Activated T-helper 1 cell treated with anti-CD3 and anti-CD28 coated beads, Interleukin-12 subunit alpha, Interleukin-12 subunit beta, Interleukin-2, Interleukin-4 antibody, amounts not matched to agents 30 ng/mL and 10 ng/mL and 1 ng/mL, durations not matched to agents 14 hours and 24 hours and 36 hours (primary cell): Measurements from ENCODE around the gene ITPKA. TPM values are rescaled to one million over a fixed set of nuclear protein-coding genes. Genes with fewer than 3 reads are reported as not detected.

ENCODE experiments used
- DNase-seq: peaks from one replicate; pipeline ENCODE4 v3.0.0; 2021; ENCODE audit warnings: low spot score
- H3K27ac Mint-ChIP-seq: one replicate; pipeline ENCODE4 v1.8.0; 2021; ENCODE audit warnings: mild to moderate bottlenecking, mixed read lengths
- H3K27me3 Mint-ChIP-seq: one replicate; pipeline ENCODE4 v1.8.0; 2022; ENCODE audit warnings: mild to moderate bottlenecking, moderate library complexity, mixed read lengths; ENCODE audit not compliant: insufficient read depth
- H3K36me3 Mint-ChIP-seq: one replicate; pipeline ENCODE4 v1.8.0; 2021; ENCODE audit warnings: low read depth, mixed read lengths
- H3K4me1 Mint-ChIP-seq: one replicate; pipeline ENCODE4 v1.8.0; 2021; ENCODE audit warnings: low read depth, mixed read lengths
- H3K4me3 Mint-ChIP-seq: one replicate; pipeline ENCODE4 v1.8.0; 2021; ENCODE audit warnings: mild to moderate bottlenecking, moderate library complexity, mixed read lengths
- H3K9me3 Mint-ChIP-seq: one replicate; pipeline ENCODE4 v1.8.0; 2021; ENCODE audit warnings: mixed read lengths
- intact Hi-C: fragments of 100-400 bp; cut with micrococcal nuclease; formaldehyde crosslinking; loops from one replicate; pipeline ENCODE4 v1.15.1; 2024
- total RNA-seq: library from RNA; stranded (reverse); gene quantifications from 2 replicates; pipeline ENCODE4 v1.2.3, GENCODE V29; 2022

The ITPKA gene
- total RNA-seq, 1 donor from 2014 or later = 3.1 TPM

DNA sequence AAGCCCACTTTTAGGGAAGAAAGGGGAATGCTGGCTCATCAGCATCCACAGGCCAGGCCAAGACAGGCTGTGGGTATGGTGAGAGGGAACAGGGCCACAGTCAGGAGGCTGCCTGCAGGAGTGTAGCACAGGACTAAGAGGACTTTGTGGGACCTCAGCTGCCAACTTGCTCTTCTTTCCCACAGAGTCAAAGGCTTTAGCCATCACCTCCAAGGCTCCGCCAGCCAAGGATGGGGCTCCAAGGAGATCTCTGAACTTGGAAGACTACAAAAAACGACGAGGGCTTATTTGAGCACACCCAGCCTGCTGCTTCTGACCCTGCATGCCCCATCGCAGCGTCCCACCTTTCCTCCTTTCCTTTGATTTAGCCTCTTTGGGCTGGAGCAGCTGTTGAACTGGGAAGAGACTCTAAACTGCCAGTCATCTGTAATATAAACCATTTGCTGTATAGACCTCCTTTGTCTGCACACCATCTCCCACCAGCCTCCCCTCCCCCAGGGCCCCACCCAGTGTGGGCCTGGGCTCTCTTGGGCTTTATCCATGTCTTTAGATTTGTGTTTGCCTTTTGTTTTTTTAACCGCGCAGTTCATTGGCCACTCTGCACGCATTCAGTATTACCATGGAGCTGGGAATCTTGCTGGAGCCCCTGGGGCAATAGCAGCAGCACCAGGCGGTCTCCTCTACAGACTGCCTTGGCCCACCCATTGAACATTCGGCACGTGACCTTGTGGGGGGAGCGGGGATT lies 13.1 kb upstream of the ITPKA start:
- Mint-ChIP-seq H3K27me3 (peaks cover 2% of the 10 kb centered on the region), H3K27ac (no peak overlapping the region), H3K9me3 (no peaks in the 10 kb centered on the region), H3K4me3 (no peak overlapping the region), H3K4me1 (peaks cover 54% of the 10 kb centered on the region), H3K36me3 (peaks cover 56% of the 10 kb centered on the region)
- DNase-seq = no peak
- intact Hi-C loops = no loop called here

DNA sequence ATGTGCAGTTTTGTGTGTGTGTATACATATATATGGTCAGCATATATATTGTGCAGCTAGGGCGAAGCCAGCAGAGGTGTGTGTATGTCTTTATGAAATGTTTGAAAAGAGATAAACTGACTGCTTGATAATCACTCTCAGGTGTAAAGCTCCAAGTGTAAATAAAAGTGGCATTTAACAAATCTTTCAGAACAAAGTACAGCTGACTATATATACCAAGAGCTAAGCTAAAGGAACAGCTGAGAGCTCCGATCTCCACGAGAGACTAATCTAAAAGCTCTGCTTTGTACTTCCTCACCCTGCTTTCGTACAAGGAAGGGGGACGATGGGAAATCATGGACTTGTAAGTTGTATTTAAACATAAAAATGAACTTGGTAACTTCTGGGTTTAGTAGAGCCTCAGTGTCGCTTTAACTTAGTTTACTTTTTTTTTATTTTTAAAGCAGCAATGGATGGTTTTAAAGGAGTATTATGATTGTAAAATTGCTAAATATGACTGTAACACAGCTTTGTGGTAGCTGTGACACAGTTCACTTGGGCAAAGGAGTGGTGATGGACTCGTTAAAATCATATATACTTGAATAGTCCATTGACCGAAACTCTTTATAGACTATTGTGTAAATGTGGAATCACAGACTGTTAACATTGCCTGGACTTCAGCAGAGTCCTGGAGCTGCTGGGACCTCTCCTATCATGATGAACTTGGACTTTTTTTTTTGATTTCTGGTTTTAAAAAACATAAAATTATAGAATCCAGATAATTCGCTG lies 11.4 kb upstream of the ITPKA start:
- Mint-ChIP-seq H3K4me3 (no peak overlapping the region), H3K4me1 (peaks cover 55% of the 10 kb centered on the region), H3K9me3 (no peaks in the 10 kb centered on the region), H3K36me3 (peaks cover 46% of the 10 kb centered on the region), H3K27ac (no peak overlapping the region), H3K27me3 (peaks cover 2% of the 10 kb centered on the region)
- DNase-seq = no peak
- intact Hi-C loops = loop anchor here (2.0 kb wide), 2 partner anchors 15 to 21 kb away; no protein-coding TSS in a partner anchor

DNA sequence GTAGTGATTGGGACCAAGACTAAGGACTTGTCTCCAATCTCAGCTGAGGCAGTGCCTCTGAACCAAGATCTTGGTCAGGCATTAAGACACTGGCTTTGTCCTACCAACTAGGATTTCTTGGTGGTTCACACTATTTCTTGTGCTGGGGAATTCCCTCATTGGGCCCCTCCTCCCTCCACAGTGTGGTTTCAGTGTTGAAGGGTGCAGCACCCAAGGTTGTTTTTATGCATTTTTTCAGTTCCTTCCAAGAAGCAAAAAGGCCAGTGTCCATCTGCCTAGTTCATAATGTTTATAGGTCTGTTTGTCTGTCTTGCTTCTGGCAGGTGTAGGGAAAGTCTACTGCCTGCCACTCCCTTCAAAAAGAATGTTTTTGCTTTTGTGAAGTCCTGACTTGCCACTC lies 10.6 kb upstream of the ITPKA start:
- H3K27me3 Mint-ChIP-seq = peaks cover 2% of the 10 kb centered on the region
- no peaks in the 10 kb centered on the region for H3K9me3 Mint-ChIP-seq
- peaks cover 46% of the 10 kb centered on the region for H3K36me3 Mint-ChIP-seq
- peak; percentile 54 for DNase-seq
- peak overlapping the region; percentile 48 for H3K27ac Mint-ChIP-seq
- peaks cover 58% of the 10 kb centered on the region for H3K4me1 Mint-ChIP-seq
- intact Hi-C loops = loop anchor here (1.0 to 2.0 kb wide), 3 partner anchors 10 to 20 kb away; partner anchors contain the start of gene ITPKA
- peak overlapping the region; percentile 30 for H3K4me3 Mint-ChIP-seq

DNA sequence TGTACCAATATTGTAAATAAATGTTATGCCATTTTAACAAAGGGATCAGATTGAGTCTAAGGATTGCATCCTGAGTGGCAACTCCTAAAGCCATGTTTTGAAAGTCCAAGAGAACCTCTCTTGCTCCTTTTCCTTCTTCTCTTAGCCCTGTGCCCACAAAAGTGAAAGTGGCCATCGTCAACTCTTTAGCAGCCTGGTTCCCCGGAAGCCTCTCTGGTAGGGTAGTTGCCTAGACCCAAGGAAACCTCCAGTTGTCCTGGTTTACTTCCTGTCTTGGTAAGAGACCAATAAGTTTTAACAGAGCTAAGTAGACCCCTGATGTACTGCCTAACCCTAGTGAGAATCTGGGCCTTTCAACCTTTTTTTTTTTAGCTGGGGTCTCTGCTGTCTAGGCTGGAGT lies 10.2 kb upstream of the ITPKA start:
- no peak for DNase-seq
- intact Hi-C loops = loop anchor here (1.0 to 2.0 kb wide), 3 partner anchors 10 to 19 kb away; partner anchors contain the start of gene ITPKA
- H3K4me3 Mint-ChIP-seq = peak overlapping the region; percentile 30
- peaks cover 2% of the 10 kb centered on the region for H3K27me3 Mint-ChIP-seq
- peaks cover 43% of the 10 kb centered on the region for H3K36me3 Mint-ChIP-seq
- no peaks in the 10 kb centered on the region for H3K9me3 Mint-ChIP-seq
- peaks cover 58% of the 10 kb centered on the region for H3K4me1 Mint-ChIP-seq
- H3K27ac Mint-ChIP-seq = peak overlapping the region; percentile 48

DNA sequence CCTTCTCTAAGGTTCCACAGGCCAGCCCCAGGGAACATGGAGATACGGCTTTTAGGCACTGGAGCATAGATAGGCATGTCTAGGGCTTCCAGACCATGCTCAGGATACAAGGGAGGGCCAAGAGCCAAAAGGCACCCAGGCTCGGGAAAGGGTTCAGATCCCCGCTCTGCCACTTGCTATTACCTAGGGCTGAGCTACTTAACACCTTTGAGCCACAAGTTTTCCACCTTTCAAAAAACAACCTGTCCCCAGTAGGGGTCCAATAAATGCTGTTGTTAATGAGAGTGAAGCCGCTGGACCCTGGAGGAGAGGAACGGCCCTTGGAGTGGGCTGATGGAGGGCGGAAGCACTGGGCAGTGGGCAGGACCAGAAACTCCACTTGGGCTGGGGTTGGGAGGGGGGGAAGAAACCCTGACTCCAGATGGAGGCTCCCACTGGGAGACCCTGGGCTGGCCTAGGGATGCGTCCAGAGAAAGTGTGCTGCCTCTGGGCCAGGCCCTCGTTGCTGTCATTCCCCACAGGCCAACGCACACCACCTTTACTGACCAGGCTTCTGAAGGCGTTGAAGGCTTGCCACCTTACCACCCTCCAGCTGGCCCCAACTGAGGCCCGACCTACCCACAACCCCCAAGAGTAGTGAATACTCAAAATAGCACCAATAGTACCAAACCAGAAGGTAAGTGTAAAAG lies 8.6 kb upstream of the ITPKA start:
- H3K4me3 Mint-ChIP-seq = no peak overlapping the region
- peaks cover 59% of the 10 kb centered on the region for H3K4me1 Mint-ChIP-seq
- DNase-seq = no peak
- intact Hi-C loops = no loop called here
- peaks cover under 1% of the 10 kb centered on the region for H3K9me3 Mint-ChIP-seq
- peaks cover 34% of the 10 kb centered on the region for H3K36me3 Mint-ChIP-seq
- no peak overlapping the region for H3K27ac Mint-ChIP-seq
- H3K27me3 Mint-ChIP-seq = peaks cover 2% of the 10 kb centered on the region

DNA sequence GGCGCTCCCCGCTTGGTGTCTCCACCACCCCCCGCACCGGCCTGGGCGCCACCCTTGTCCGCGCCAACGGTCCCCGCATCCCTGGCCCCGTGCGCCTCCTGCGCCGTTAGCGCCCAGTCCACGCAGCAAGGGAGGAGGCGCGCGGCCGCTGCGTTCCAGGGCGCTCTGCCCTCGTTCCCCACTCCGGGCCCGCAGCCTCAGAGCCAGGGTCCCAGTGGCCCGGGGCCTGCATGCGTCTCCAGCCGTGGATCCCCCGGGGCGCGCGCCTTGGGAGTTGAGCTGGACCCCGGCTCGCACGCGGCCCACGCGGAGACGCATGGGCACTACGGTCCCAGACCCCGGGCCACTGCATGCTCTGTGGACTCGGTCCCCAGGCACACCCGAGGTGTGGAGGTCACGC lies 7.4 kb upstream of the ITPKA start:
- Mint-ChIP-seq H3K27me3 (peaks cover 2% of the 10 kb centered on the region), H3K9me3 (peaks cover 4% of the 10 kb centered on the region), H3K4me1 (peaks cover 68% of the 10 kb centered on the region), H3K4me3 (no peak overlapping the region), H3K27ac (no peak overlapping the region), H3K36me3 (peaks cover 24% of the 10 kb centered on the region)
- no peak for DNase-seq
- intact Hi-C loops = no loop called here

- Mint-ChIP-seq H3K4me1 (peaks cover 72% of the 10 kb centered on the region), H3K4me3 (peak overlapping the region; percentile 12), H3K27me3 (peaks cover 2% of the 10 kb centered on the region), H3K36me3 (peaks cover 17% of the 10 kb centered on the region), H3K27ac (peak overlapping the region; percentile 84), H3K9me3 (peaks cover 4% of the 10 kb centered on the region)
- intact Hi-C loops = no loop called here
- DNase-seq = no peak
Measured at GRCh38 chr15:41487381-41487780, 6.3 kb upstream of the ITPKA start.

DNA sequence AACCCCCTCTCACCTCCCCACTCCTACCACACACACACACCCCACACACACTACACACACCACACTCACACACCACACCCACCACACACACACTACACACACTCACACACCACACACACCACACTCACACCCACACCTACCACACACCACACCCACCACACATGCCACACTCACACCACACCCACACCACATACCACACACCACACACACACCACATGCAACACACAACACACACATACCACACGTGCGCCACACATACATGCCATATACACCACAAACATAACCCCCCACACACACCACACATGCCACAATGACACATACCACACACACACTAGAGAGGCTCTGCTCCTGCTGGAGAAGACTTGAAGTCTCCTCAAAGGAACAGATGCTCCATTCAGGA lies 5.9 kb upstream of the ITPKA start:
- Mint-ChIP-seq H3K36me3 (peaks cover 16% of the 10 kb centered on the region), H3K4me1 (peaks cover 72% of the 10 kb centered on the region), H3K27ac (peak overlapping the region; percentile 84), H3K9me3 (peaks cover 4% of the 10 kb centered on the region), H3K27me3 (peaks cover 2% of the 10 kb centered on the region), H3K4me3 (peak overlapping the region; percentile 12)
- no peak for DNase-seq
- intact Hi-C loops = no loop called here

DNA sequence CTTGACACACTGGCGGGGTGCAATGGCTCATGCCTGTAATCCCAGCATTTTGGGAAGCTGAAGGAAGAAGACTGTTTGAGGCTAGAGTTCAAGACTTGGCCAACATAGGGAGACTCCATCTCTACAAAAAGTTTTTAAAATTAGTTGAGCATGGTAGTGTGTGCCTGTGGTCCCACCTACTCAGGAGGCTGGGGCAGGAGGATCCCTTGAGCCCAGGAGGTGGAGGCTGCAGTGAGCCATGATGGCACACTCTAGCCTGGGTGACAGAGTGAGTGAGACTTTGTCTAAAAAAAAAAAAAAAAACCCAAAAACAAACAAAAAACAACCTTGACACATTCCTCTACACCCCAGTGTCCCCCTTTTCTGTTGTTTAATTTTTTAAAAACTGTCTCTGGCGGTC lies 4.0 kb upstream of the ITPKA start:
- H3K4me3 Mint-ChIP-seq = no peak overlapping the region
- DNase-seq = no peak

DNA sequence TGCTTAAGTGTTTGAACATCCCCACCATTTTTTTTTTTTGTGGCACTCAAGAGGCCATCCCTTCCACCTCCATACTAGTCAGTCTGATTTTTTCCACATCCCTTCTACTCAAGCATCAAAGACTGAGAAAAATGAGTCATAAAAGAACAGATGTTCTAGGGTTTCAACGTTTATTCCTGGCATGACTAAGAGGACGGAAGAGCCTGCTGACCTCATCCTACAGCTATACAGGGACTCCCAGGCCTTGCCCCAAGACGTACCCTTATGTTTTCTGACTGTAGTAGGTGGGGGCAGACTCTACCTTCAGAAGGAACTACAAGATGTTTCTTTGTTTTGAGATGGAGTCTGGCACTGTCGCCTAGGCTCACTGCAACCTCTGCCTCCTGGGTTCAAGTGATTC lies 3.3 kb upstream of the ITPKA start:
- Mint-ChIP-seq H3K27ac (peak overlapping the region; percentile 85), H3K27me3 (no peaks in the 10 kb centered on the region), H3K4me1 (peaks cover 54% of the 10 kb centered on the region), H3K4me3 (peak overlapping the region; percentile 48), H3K9me3 (peaks cover 4% of the 10 kb centered on the region), H3K36me3 (peaks cover 8% of the 10 kb centered on the region)
- intact Hi-C loops = loop anchor here (1.0 to 10.0 kb wide), 13 partner anchors 26 to 566 kb away; partner anchors contain the start of genes DLL4, EHD4, INO80 and JMJD7
- DNase-seq = peak; percentile 54

More for the DNA sequence above, 4.0 kb upstream of the ITPKA start:
- Mint-ChIP-seq H3K27ac (no peak overlapping the region), H3K27me3 (peaks cover under 1% of the 10 kb centered on the region), H3K9me3 (peaks cover 4% of the 10 kb centered on the region), H3K4me1 (peaks cover 58% of the 10 kb centered on the region), H3K36me3 (peaks cover 8% of the 10 kb centered on the region)
- intact Hi-C loops = loop anchor here (1.0 to 10.0 kb wide), 13 partner anchors 25 to 565 kb away; partner anchors contain the start of genes DLL4, EHD4, INO80 and JMJD7

DNA sequence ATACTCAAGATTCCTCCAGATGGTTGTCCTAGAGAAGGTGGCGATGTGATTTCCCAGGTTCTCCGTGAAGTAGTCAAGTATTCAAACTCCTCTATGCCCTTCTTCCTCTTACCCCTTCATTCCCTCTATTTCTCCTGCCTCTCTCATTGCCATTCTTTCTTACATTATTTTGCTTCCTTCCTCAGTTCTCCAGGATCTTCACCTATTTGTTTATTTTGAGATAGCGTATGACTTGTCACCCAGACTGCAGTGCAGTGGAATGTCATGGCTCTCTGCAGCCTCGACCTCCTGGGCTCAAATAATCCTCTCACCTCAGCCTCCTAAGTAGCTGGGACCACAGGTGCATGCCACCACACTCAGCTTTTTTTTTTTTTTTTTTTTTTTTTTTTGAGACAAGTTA lies 1.8 kb upstream of the ITPKA start:
- Mint-ChIP-seq H3K36me3 (peaks cover 8% of the 10 kb centered on the region), H3K4me1 (peaks cover 51% of the 10 kb centered on the region), H3K9me3 (peaks cover 4% of the 10 kb centered on the region), H3K27me3 (peaks cover 8% of the 10 kb centered on the region), H3K4me3 (peak overlapping the region; percentile 4), H3K27ac (peak overlapping the region; percentile 75)
- DNase-seq = no peak
- intact Hi-C loops = loop anchor here (2.0 to 10.0 kb wide), 13 partner anchors 27 to 567 kb away; partner anchors contain the start of genes DLL4, EHD4, INO80 and JMJD7

GRCh38 chr15:41492597-41493204 lies 973 bp upstream of the ITPKA start:
- Mint-ChIP-seq H3K4me1 (peaks cover 43% of the 10 kb centered on the region), H3K9me3 (peaks cover 4% of the 10 kb centered on the region), H3K36me3 (peaks cover 7% of the 10 kb centered on the region), H3K4me3 (peak overlapping the region; percentile 76), H3K27me3 (peaks cover 14% of the 10 kb centered on the region), H3K27ac (peak overlapping the region; percentile 79)
- no peak for DNase-seq
- intact Hi-C loops = loop anchor here (1.0 to 10.0 kb wide), 14 partner anchors 9 to 568 kb away; partner anchors contain the start of genes DLL4, EHD4, INO80 and JMJD7
